ENCODE measurements around the gene MPZL2. TPM values are rescaled to one million over a fixed set of nuclear protein-coding genes. Genes with fewer than 3 reads are reported as not detected.

The MPZL2 gene
- total and polyA plus RNA-seq, 7 donors: 1.0 to 8.1 (median 3.4) TPM

GRCh38 chr11:118236170-118236569, 27.9 kb downstream of the MPZL2 start:
- no peaks in the 10 kb centered on the region for H3K4me1 ChIP-seq
- TF ChIP-seq CTCF (IDR thresholded peaks at IDR 0.05): no peak
- DNase-seq (no peak), ATAC-seq (no peak)
- H3K27me3 ChIP-seq (ENCODE audit: insufficient read depth in 3 of 3, low read length in 2 of 3): peaks cover 0 to 3% (median 2%) of the 10 kb centered on the region in 3 donors
- no peak overlapping the region for H3K4me3 ChIP-seq
- no peaks in the 10 kb centered on the region for H3K36me3 ChIP-seq (ENCODE audit: insufficient read depth in 1 of 2, low read depth in 1 of 2)
- 38 to 51% (median 49%) methylated on average over 2 of the region's 2 CpGs for WGBS, 3 donors
- no peak overlapping the region for H3K27ac ChIP-seq
- H3K9me3 ChIP-seq: no peaks in the 10 kb centered on the region
- intact Hi-C loops (cut with DNase I): no loop called here

- intact Hi-C loops (cut with DNase I): no loop called here
- 87 to 90% (median 88%) methylated on average over 5 of the region's 5 CpGs for WGBS, 3 donors
- ATAC-seq (no peak), DNase-seq (no peak)
- TF ChIP-seq CTCF (IDR thresholded peaks at IDR 0.05): no peak
- Histone ChIP-seq H3K9me3 (no peaks in the 10 kb centered on the region), H3K4me3 (no peak overlapping the region), H3K36me3 (ENCODE audit: insufficient read depth in 1 of 2, low read depth in 1 of 2) (no peaks in the 10 kb centered on the region), H3K27me3 (ENCODE audit: insufficient read depth in 3 of 3, low read length in 2 of 3) (peaks cover 0 to 5% (median 5%) of the 10 kb centered on the region in 3 donors), H3K4me1 (no peaks in the 10 kb centered on the region), H3K27ac (no peak overlapping the region)
Measured at GRCh38 chr11:118234833-118235232, 29.3 kb downstream of the MPZL2 start.

- H3K27me3 ChIP-seq (ENCODE audit: insufficient read depth in 3 of 3, low read length in 2 of 3): peaks cover 0 to 5% (median 2%) of the 10 kb centered on the region in 3 donors
- DNase-seq: no peak
- no peak overlapping the region for H3K4me3 ChIP-seq
- intact Hi-C loops (cut with DNase I): no loop called here
- 73 to 92% (median 85%) methylated on average over 1 of the region's 1 CpG for WGBS, 3 donors
- H3K4me1 ChIP-seq: no peaks in the 10 kb centered on the region
- no peaks in the 10 kb centered on the region for H3K36me3 ChIP-seq (ENCODE audit: insufficient read depth in 1 of 2, low read depth in 1 of 2)
- ATAC-seq: no peak
- TF ChIP-seq CTCF (IDR thresholded peaks at IDR 0.05): no peak
- no peaks in the 10 kb centered on the region for H3K9me3 ChIP-seq
- no peak overlapping the region for H3K27ac ChIP-seq
Measured at GRCh38 chr11:118233850-118234249, 30.2 kb downstream of the MPZL2 start.

GRCh38 chr11:118233377-118233776, 30.7 kb downstream of the MPZL2 start:
- WGBS, 3 donors: 89 to 94% (median 92%) methylated on average over 5 of the region's 5 CpGs
- TF ChIP-seq CTCF (IDR thresholded peaks at IDR 0.05): no peak
- H3K4me3 ChIP-seq: no peak overlapping the region
- no peaks in the 10 kb centered on the region for H3K36me3 ChIP-seq (ENCODE audit: insufficient read depth in 1 of 2, low read depth in 1 of 2)
- DNase-seq (no peak), ATAC-seq (no peak)
- H3K9me3 ChIP-seq: no peaks in the 10 kb centered on the region
- intact Hi-C loops (cut with DNase I): no loop called here
- no peaks in the 10 kb centered on the region for H3K4me1 ChIP-seq
- H3K27ac ChIP-seq: no peak overlapping the region
- H3K27me3 ChIP-seq (ENCODE audit: insufficient read depth in 3 of 3, low read length in 2 of 3): peaks cover 0 to 5% (median 2%) of the 10 kb centered on the region in 3 donors

- 70 to 81% (median 75%) methylated on average over 1 of the region's 1 CpG for WGBS, 3 donors
- H3K36me3 ChIP-seq (ENCODE audit: insufficient read depth in 1 of 2, low read depth in 1 of 2): no peaks in the 10 kb centered on the region
- intact Hi-C loops (cut with DNase I): no loop called here
- H3K27ac ChIP-seq: no peak overlapping the region
- no peak overlapping the region for H3K4me3 ChIP-seq
- ATAC-seq (no peak), DNase-seq (no peak)
- no peaks in the 10 kb centered on the region for H3K9me3 ChIP-seq
- H3K4me1 ChIP-seq: no peaks in the 10 kb centered on the region
- no peak for TF ChIP-seq CTCF (IDR thresholded peaks at IDR 0.05)
- peaks cover 0 to 5% (median 2%) of the 10 kb centered on the region in 3 donors for H3K27me3 ChIP-seq (ENCODE audit: insufficient read depth in 3 of 3, low read length in 2 of 3)
Measured at GRCh38 chr11:118232659-118233058, 31.4 kb downstream of the MPZL2 start.
